ENCODE results near the gene AKR7A3.

DNA sequence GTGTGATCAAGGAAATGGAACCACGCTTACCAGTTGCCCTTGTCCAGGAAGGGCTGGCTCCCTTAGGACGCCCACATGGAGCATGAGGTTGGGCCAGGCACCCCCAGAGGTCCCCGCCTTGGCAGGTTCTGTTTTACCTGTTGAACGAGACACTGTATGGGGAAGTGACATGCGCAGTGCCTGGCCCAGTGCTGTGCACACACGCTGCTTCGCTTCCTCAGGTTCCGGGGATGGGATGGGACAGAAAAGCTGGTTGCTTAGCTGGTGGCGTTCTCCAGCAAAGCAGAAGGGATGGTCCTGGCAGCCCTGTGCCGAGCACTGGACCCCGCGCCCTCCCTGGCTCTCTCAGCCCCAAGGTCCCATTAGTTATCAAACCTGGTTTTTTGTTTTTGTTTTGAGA lies 44.3 kb upstream of the AKR7A3 start:
- TF ChIP-seq, protein P1, sequence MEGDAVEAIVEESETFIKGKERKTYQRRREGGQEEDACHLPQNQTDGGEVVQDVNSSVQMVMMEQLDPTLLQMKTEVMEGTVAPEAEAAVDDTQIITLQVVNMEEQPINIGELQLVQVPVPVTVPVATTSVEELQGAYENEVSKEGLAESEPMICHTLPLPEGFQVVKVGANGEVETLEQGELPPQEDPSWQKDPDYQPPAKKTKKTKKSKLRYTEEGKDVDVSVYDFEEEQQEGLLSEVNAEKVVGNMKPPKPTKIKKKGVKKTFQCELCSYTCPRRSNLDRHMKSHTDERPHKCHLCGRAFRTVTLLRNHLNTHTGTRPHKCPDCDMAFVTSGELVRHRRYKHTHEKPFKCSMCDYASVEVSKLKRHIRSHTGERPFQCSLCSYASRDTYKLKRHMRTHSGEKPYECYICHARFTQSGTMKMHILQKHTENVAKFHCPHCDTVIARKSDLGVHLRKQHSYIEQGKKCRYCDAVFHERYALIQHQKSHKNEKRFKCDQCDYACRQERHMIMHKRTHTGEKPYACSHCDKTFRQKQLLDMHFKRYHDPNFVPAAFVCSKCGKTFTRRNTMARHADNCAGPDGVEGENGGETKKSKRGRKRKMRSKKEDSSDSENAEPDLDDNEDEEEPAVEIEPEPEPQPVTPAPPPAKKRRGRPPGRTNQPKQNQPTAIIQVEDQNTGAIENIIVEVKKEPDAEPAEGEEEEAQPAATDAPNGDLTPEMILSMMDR (IDR thresholded peaks at IDR 0.05; ENCODE audit: low read depth, low read length, poor library complexity, severe bottlenecking) = no peak
- TF ChIP-seq EZH2phosphoT487 (IDR thresholded peaks at IDR 0.05; ENCODE audit: borderline replicate concordance, low read length) = no peak

Measured in DOHH2 (cell line).